ENCODE measurements around the gene WDR62. TPM values are rescaled to one million over a fixed set of nuclear protein-coding genes. Genes with fewer than 3 reads are reported as not detected.

WDR62 gene
- total RNA-seq, 1 donor, result 10.1 TPM

- TF ChIP-seq, protein P1, sequence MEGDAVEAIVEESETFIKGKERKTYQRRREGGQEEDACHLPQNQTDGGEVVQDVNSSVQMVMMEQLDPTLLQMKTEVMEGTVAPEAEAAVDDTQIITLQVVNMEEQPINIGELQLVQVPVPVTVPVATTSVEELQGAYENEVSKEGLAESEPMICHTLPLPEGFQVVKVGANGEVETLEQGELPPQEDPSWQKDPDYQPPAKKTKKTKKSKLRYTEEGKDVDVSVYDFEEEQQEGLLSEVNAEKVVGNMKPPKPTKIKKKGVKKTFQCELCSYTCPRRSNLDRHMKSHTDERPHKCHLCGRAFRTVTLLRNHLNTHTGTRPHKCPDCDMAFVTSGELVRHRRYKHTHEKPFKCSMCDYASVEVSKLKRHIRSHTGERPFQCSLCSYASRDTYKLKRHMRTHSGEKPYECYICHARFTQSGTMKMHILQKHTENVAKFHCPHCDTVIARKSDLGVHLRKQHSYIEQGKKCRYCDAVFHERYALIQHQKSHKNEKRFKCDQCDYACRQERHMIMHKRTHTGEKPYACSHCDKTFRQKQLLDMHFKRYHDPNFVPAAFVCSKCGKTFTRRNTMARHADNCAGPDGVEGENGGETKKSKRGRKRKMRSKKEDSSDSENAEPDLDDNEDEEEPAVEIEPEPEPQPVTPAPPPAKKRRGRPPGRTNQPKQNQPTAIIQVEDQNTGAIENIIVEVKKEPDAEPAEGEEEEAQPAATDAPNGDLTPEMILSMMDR (IDR thresholded peaks at IDR 0.05; ENCODE audit: insufficient read depth, low read length), result no peak
- no peak overlapping the region for H3K4me3 ChIP-seq (ENCODE audit: low read depth, low read length)
- peak; percentile 89 for DNase-seq (ENCODE audit: low read depth)
Measured at GRCh38 chr19:36041831-36042230, 12.9 kb upstream of the WDR62 start.

- TF ChIP-seq, protein P1 (IDR thresholded peaks at IDR 0.05; ENCODE audit: insufficient read depth, low read length), result no peak
- no peak for DNase-seq (ENCODE audit: low read depth)
- no peak overlapping the region for H3K4me3 ChIP-seq (ENCODE audit: low read depth, low read length)
Measured at GRCh38 chr19:36043952-36044351, 10.7 kb upstream of the WDR62 start.

DNA sequence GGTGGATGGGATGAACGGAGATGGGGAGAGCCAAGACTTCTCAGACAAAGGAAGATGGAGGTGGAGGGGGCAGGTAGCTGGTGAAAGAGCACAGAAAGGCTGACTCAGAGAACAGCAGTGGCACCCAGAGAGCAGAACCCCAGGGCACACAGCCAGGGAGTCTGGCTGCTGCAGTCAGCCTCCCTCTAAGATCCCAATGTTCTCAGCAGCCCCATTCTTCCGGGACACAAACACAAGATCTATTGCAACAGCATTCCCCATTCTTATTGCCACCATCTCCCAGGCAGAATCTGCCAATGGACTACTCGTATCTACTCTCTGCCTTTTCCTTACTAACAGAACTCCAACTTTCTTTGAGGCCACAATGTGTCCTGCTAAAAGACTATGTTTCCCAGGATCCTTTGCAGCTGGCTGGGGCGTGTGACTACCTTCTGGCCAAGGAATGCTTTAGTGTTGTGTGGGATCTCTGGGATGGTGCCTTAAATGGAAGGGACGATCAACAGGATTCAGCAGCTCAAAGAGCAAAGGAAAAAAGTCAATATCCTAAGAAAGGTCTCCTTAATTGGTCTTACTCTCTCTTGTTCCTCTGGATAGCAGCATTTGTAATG, 8.2 kb upstream of the WDR62 start:
- TF ChIP-seq, protein P1 (IDR thresholded peaks at IDR 0.05; ENCODE audit: insufficient read depth, low read length), result no peak
- DNase-seq (ENCODE audit: low read depth), result peak; percentile 52
- no peak overlapping the region for H3K4me3 ChIP-seq (ENCODE audit: low read depth, low read length)

DNA sequence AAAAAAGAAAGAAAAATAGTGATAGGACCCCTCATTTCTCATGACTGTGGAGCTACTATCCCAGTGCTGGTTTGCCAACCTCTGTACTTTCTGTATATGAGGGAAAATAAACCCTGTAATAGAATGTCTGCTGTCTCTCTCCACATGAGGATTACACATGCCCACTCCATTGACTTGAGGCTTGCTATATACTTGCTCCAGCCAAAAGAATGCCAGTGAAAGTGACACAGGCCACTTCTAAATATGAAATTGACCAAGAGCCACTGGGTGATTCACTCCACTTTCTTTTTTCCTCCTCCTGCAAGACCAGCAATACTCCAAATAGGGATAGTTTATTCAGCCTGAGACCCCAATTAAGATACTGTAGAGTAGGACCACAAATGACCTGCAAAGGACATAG, 6.9 kb upstream of the WDR62 start:
- no peak for DNase-seq (ENCODE audit: low read depth)
- TF ChIP-seq, protein P1 (IDR thresholded peaks at IDR 0.05; ENCODE audit: insufficient read depth, low read length), result no peak
- no peak overlapping the region for H3K4me3 ChIP-seq (ENCODE audit: low read depth, low read length)

DNA sequence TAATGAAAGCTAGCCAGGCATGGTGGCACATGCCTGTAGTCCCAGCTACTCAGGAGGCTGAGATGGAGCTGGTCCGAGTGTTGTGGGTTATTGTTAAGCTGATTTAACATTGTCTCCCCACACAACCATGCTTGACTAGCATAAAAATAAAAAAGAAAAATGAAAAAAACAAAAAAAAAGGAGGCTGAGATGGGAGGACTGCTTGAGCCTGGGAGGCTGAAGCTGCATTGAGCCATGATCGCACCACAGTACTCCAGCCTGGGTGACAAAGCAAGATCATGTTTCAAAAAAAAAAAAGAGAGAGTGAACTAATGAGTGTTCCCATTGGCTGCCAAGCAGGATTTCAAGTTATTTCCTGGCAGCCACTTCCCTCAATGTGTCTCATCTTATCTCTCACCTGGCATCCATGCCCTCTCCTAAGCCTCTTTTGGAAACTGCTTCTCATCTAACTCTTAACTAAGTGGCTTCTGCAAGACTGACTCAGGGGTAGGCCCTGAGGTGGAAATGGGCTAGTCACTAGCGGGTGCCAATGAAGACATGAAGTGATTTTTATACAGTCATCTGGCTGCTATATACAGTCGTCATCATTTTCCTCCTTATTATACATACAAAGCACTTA, 5.5 kb upstream of the WDR62 start:
- H3K4me3 ChIP-seq (ENCODE audit: low read depth, low read length), result no peak overlapping the region
- TF ChIP-seq, protein P1 (IDR thresholded peaks at IDR 0.05; ENCODE audit: insufficient read depth, low read length), result no peak
- no peak for DNase-seq (ENCODE audit: low read depth)

GRCh38 chr19:36051236-36051635, 3.5 kb upstream of the WDR62 start:
- TF ChIP-seq, protein P1 (IDR thresholded peaks at IDR 0.05; ENCODE audit: insufficient read depth, low read length), result peak; percentile 11
- DNase-seq (ENCODE audit: low read depth), result no peak
- no peak overlapping the region for H3K4me3 ChIP-seq (ENCODE audit: low read depth, low read length)

Data from fibroblast of the aortic adventitia (primary cell).